NCI-H2081 (cell line): ENCODE data around the gene CRAMP1.
"Not testable (repeated sequence)": the region's sequence is repeated elsewhere in the genome, so short reads cannot be mapped to it uniquely, and the experiment has no call there.

Source experiments
- DNase-seq, 2 experiments: peaks; one replicate each; lab custom pipeline; 2025; lab: John Stamatoyannopoulos, UW

Gene CRAMP1, protein sequence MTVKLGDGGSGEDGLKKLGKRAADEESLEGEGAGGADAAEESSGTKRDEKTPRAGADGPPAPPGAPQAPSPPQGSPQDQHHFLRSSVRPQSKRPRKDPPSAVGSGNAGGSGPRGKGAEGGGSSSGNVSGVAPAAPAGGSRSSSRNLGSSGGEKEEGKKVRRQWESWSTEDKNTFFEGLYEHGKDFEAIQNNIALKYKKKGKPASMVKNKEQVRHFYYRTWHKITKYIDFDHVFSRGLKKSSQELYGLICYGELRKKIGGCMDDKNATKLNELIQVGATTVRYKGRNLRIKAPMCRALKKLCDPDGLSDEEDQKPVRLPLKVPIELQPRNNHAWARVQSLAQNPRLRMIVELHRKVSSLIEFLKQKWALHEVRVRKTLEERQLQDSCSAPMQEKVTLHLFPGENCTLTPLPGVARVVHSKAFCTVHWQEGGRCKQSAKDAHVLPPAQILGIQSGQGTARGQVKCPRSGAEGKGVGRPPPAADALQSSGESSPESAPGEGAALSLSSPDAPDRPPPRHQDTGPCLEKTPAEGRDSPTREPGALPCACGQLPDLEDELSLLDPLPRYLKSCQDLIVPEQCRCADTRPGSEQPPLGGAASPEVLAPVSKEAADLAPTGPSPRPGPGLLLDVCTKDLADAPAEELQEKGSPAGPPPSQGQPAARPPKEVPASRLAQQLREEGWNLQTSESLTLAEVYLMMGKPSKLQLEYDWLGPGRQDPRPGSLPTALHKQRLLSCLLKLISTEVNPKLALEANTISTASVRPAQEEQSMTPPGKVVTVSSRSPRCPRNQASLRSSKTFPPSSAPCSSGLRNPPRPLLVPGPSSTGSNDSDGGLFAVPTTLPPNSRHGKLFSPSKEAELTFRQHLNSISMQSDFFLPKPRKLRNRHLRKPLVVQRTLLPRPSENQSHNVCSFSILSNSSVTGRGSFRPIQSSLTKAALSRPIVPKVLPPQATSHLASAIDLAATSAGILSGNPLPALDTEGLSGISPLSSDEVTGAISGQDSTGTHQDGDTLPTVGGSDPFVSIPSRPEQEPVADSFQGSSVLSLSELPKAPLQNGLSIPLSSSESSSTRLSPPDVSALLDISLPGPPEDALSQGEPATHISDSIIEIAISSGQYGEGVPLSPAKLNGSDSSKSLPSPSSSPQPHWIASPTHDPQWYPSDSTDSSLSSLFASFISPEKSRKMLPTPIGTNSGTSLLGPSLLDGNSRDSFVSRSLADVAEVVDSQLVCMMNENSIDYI (N-terminal part only)

DNA sequence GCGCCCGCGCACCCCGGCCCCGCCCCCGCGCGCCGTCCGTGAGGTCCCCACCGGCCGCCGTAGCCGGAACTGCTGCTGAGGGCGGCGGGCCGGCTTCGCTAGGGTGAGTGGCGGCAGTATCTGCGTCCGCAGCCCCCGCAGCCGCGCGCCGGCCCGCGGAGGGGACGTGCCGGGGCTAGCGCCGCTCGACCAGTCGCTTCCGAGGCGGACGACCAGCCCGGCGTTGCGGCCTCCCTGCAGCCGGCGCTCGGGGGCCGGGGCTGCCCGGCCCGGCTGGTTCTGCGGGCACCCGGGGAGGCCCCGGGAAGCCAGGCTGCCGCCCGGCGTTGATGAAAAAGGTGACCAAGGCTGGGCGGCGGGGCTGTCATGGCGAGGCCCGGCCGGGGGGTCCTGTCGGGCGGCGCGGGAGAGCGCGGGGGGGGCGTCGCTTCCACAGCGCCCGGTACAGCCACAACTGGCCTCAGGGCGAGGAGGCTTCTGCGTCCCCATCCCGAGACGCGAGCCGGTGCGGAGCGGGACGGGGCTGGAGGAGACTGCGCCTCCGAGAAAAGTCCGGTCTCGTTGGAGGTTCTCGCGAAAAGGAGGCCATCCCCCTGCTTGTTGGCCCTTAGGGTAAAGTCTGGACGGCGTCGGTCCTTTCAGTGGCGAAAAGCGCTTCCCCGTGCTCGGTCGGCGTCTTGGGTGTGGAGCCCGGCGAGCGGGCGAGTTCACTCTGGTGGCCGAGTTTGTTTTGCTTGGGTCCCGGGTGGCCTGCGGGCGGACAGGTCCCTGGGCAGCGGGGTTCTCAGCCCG lies at the start of gene CRAMP1:
Gene CRAMP1 (plus strand): TSS at position 41 of the 792 bp plus-strand sequence. CDS start 2,280 bp downstream, outside the sequence.
- DNase-seq: no peak

DNA sequence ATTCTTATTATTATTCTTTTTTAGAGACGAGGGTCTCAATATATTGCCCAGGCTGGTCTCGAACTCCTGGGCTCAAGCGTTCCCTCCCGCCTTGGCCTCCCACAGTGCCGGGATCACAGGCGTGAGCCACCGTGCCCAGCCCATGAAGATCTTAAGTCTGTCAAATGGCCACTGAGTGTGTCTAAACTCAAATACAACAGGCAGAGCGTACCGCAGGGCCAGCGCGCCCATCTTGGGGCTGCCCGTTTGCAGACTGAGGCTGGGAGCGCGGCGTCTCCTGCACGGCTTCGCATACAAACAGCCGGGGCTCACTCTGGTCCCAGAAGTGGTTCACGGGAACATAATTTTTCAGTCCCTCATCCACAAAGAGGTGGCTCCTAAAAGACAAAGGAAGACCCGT lies 48.4 kb upstream of the CRAMP1 start:
- no peak for DNase-seq

DNA sequence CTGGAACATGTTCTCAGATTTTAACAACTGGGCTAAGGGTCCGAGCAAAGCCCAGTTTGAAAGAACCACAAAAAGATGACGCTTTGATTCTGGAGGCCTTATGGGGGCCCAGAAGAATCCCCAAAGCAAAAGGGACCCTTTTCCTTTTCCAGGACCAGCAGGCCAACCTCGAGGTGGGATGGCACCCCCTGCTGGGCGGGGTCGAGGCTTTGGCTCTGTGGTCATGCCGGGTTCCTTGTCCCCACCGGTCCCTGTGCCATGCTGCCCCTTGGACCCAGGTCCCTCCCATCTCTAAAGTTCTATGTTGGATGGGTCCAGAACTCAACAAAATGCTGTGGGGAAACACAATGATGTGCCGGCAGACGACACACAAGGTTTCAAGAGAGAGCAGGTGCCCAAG lies 47.8 kb upstream of the CRAMP1 start:
- DNase-seq: no peak

DNA sequence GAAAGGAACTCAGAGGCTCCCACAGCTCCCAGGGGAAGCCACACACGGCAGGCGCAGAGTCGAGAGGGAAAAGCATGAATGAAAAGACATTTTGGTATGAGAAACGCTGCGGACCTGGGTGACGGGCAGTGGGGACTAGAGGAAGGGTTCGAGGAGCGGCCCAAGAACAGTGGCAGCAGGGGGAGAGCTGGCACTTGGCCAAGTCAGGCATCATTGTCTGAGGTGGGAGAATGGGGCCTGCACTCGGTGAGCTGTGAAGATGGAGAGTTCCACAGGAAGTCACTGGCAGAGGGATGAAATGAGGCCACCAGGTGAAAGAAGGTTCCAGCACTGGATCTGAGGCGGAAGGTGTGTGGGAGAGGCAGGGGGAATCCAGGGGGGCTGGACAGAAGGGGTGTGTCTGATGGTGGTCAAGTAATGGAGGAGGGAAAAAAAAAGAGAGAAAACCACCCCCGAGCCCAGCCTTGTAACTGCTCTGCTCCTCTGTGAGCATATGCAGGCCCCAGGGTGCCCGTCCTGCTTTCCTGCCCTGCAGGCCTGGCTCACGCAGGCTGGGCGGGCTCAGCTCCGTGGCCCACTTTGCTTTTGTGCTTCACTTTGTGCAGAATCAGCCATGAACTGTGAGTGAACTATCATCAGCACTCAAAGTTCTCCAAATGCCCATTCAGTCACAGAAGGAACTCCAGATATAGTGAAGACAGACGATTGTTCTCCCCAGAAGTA lies 46.9 kb upstream of the CRAMP1 start:
- no peak for DNase-seq

DNA sequence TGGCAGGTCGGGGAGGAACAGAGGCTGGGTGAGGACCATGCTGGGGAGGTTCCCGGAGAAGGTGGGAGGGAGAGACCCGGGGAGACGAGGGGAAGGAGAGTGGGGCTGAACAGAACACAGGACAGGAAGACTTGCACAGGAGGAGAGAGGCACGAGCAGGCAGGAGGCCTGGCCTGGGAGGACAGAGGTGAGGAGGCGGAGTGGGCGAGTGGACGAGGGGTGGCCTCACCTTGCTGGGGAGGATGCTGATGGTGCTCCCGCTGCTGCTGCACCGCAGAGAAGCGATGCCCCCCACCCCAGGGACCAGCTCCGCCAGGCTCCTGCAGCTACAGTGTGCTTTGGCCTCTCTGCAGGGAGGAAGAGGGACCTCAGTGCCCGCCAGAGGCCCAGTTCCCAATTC lies 44.2 kb upstream of the CRAMP1 start:
- DNase-seq: no peak

DNA sequence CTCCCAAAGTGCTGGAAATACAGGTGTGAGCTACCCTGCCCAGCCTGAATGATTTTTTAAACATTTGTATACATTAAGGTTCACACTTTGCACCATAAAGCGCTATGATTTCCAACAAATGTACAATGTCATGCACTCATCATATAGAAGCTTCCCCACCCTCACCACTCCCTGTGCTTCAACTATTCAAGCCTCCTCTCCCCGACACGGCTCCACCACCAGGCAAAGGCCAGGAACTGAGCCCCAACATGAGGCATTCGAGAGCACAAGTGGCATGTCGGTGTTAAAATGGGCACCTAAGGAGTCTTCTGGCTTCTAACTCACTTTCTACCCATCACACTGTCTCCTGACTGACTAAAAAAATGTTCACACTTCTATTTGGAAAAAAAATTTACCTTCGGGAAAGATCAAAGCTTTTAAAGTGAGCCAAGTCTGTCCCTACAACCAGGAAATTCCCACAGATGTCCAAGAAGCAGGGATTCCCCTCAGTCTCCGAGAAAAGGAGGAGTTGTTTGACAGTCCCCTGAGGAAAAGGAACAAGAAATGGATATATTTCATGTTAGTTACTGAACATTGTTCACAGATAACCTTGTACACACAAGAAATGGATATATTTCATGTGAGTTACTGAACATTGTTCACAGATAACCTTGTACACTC lies 41.0 kb upstream of the CRAMP1 start:
- no peak for DNase-seq

DNA sequence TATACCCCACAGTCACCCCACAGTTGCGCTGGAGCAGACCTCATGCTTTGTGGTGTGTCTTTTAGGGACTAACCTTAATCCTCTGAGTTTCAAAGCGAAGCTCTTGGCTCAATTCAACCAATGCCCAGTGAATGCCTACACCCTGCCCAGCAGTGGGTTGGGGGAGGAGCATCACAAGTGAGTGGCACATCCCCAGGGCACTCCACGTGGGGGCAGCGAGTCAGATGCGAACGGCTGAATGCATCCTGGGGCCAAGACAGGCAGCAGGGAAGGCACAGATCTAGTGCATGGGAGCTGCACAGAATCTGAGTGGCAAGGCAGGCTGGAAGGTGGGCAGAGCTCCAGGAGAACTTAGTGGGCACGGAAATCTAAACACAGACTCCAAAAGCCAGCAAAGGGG lies 39.5 kb upstream of the CRAMP1 start:
- no peak for DNase-seq

DNA sequence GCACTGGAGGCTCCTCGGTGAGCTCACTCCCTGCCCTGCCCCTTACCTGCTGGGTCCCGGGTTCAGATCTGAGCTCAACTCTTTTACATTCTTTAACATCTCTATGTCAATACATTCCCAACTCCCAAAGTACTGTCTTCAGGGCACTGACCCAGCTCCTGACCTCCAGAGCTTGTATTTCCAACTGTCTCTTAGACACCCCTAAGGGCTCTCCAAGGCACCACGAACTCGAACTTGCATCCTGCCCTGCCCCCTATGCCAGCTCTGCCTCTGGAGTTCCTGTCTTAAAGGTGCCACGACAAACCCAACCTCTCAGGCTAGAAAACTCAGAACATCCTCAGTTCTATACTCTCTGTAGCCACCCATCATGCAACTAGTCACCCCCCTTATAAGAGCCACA lies 38.9 kb upstream of the CRAMP1 start:
- no peak for DNase-seq

DNA sequence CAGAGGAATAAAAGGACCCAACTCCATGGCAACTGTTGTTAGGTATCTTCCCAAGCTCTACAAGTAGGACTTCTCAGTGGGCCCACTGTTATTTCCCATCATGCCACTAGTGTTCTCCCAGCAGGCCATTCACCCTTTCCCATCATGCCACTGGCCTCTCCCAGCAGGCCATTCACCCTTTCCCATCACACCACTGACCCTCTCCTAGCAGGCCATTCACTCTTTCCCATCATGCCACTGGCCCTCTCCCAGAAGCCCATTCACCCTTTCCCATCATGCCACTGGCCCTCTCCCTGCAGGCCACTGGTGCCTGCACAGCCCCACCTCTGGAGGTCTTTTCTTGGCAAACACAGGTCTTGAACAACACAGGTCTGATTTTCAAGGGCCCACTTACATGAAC lies 36.6 kb upstream of the CRAMP1 start:
- no peak for DNase-seq

DNA sequence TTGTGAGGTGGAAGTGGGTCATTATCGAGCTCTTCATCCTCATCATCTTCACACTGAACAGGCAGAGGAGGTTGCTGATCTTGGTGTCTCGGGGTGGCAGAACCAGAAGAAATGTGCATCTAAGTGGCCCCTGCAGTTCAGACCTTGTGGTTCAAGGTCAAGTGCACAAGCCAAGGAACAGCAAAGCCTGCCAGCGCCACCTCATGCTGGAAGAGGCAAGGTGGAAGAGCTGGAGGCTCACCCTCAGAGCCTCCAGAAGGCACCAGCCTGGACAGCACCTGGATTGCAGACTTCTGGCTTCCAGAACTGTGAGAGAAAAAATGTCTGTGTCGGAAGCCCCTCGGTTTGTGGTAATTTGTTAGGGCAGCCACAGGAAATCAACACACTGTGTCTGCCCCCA lies 32.9 kb upstream of the CRAMP1 start:
- no peak for DNase-seq

DNA sequence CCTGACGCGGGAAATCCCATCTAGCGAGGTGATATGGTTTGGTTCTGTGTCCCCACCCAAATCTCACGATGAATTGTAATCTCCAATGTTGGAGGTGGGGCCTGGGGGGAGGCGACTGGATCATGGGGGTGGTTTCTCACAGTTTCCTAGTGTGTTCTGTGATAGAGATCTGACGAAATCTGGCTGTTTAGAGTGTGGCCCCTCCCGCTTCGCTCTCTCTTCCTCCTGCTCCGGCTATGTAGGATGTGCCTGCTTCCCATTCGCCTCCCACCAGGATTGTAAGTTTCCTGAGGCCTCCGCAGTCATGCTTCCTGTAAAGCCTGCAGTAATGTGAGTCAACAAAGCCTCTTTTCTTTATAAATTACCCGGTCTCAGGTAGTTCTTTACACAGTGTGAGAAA lies 31.9 kb upstream of the CRAMP1 start:
- peak; percentile 40 to 67 for DNase-seq

DNA sequence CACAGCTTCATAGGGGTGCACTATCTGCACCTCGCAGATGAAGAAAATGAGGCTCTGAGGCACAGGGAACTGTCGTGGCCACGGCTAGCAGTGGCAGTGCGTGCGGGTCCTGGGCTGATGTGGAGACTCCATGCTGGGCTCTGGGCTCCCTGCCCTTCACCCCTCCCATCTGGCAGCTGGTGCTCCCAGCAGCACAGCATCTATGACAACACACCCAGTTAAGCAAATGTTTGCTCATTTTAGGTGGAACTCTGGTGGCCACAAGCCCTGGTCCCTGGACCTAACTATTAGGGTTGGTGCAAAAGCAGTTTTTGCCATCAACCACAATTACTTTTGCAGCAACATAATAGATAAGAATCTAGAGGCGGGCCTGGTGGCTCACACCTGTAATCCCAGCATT lies 31.2 kb upstream of the CRAMP1 start:
- peak; percentile 92 to 98 for DNase-seq

DNA sequence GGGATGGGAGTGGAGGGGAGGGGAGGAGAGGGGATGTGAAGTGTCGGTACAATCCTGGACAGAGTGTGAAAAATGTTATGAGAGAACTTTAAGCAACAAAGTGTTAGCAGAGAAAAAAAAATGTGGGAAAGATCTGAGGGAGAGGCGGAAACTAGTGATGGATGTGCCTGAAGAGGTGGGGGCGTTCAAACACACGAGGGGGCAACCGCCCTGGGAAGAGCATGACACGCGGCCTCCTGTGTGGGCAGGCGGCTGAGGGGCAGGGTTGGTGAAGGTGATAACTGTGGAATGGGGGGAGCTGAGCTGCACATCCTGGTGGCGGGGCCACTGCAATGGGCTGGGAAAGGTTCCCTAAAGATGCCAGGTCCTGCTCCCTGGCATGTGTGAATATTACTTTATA lies 30.4 kb upstream of the CRAMP1 start:
- DNase-seq: no peak

DNA sequence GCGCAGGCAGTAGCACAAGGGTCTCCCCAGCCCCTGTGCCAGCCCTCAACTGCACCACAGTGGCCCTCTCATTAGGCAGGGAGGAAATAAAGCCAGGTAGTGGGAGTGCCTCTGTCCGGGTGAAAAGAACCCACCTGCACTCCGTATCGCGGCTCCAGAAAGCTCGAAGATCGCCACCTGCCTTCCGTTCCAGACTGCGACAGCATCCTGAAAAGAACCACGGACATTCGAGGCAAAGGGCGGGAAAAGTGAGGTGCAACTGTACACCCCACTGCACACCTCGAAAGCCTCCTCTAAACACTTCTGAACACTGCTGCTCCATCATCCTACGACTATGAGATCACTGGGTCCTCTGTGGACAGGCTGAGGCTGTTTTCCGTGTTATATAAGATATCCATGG lies 29.0 kb upstream of the CRAMP1 start:
- DNase-seq: no peak

DNA sequence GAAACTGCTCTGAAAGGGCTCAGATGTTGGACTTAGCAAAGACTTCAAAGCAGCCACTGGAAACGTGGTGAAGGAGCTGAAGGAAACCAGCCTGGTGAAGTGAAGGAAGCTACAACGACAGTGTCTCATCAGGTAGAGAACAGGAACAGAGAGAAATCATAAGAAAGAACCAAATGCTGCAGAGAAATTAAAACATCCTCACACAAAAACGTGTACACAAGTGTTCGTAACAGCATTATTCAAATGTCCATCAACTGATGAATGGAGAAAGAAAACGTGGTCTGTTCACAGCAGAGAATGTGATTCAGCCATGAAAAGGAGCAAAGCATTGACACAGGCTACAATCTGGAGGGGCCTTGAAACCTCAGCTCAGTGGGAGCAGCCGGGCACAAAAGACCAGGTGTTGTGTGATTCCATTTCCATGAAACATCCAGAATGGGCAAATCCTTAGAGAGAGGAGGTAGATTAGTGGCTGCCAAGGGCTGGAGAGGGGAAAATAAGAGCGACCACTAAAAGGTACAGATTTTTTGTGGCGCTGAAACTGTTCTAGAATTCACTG lies 27.2 kb upstream of the CRAMP1 start:
- peak in 1 of 2 experiments; percentile 12 for DNase-seq

DNA sequence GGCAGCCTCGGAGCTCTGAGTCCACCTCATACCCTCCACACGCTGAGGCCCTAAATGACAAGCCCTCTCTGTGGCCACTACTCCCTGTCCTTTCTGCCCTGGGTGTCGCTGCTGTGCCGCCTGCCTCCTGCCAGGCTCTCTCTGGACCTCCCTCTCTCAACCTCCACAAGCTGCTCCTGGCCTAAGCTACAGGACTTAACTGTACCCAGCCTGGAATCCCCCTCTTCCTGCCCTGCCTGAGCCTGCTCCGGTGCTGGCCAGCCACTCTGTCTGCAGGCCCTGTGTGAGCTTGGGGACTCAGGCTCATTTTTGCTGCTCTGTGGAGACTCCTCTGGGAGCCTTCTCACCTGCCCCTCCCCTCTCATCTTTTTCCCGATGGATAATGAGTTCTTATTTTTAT lies 21.8 kb upstream of the CRAMP1 start:
- no peak for DNase-seq

DNA sequence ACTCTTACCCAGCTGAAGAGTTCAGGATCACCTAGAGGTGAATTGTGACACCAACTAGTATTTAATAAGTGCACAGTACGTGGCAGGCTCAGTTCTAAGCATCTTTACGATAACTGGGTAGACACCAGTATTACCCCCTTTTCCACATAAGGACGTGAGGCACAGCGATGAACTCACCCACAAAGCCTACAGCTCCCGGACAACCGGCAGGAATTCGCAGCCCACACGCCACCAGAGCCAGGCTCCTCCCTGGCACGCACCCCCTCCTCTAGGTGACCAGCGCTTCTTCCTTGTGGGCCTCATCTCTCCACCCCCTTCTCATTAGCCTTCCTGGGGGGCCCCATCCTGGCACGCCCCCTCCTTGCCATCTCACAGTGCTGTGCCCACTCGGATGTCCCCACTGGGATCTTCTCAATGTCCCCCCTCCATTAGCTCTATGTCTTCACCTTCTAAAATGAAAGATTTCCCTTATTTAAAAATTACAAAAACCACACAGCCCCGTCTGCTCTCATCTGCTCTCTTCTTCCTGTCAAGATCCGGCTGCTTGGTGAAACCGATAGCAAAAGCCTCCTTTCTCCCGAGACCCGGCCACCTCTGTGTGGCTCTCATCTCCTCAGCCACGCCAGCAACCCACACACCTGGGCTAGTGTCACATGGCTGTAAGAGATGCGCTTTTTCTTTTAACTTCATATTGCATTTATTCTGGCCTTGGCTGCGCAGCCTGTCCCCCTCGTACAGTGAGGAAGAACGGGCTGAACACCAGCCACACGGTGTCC lies 21.0 kb upstream of the CRAMP1 start:
- no peak for DNase-seq

DNA sequence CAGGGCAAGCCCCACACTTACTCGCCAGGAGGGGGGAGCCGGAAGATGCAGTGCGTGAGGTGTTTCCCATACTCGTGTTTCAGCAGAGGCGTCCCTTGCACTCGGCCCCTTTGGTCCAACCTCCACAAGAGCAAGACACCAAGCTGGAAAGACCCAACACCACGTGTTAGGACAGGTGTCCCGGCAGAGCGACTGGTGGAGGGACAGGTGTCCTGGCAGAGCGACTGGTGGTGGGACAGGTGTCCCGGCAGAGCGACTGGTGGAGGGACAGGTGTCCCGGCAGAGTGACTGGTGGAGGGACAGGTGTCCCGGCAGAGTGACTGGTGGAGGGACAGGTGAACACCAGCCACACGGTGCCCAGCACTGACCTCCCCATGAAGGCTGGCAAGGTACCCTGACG lies 19.7 kb upstream of the CRAMP1 start:
- DNase-seq: no peak

DNA sequence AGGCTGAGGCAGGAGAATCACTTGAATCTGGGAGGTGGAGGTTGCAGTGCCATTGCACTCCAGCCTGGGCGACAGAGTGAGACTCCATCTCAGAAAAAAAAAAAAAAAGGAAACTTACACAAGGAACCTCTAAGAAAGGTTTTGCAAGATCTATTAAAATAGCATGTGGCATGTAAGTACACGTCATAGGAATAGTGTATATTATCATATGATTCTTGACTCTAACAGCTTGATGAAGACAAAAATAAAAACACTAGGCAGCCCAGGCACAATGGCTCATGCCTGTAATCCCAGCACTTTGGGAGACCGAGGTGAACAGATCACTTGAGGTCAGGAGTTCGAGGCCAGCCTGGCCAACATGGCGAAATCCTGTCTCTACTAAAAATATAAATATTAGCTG lies 16.6 kb upstream of the CRAMP1 start:
- DNase-seq: not testable (repeated sequence)
